H1 (cell line): ENCODE results near the gene CYGB. TPM values are rescaled to one million over a fixed set of nuclear protein-coding genes. Genes with fewer than 3 reads are reported as not detected.

ENCODE experiments used
- CTCF ChIA-PET: fragments of 300-600 bp; sonication (Branson Sonifier 250); formaldehyde crosslinking; loops from one replicate; lab custom pipeline; 2021; ENCODE audit not compliant: partially characterized antibody; lab: Charles Lee
- POLR2A ChIA-PET: fragments of 300-600 bp; sonication (Branson Sonifier 250); formaldehyde crosslinking; loops from one replicate; lab custom pipeline; 2021; ENCODE audit warnings: inconsistent platforms; ENCODE audit not compliant: partially characterized antibody; lab: Charles Lee
- DNase-seq, 2 experiments: peaks; one replicate each; pipeline versions ENCODE4 v3.0.0 to v3.0.0-alpha.2; 2010 to 2022; ENCODE audit warnings: low spot score in 2 of 2, low read depth in 1 of 2, mixed read lengths in 1 of 2
- FAIRE-seq: peaks from 2 replicates; lab custom pipeline; 2011; peaks lifted over from hg19 to GRCh38; lab: Jason Lieb, UNC
- H2AFZ ChIP-seq: 2 replicates; pipeline ENCODE4 v1.8.1; 2012; ENCODE audit warnings: low read length, inconsistent platforms
- H2AK5ac ChIP-seq: 2 replicates; pipeline ENCODE4 v1.6.1; 2013; ENCODE audit warnings: low read depth, low read length
- H2BK120ac ChIP-seq: replicated peaks from 2 replicates; pipeline ENCODE3; 2013; ENCODE audit warnings: low read depth, low read length, inconsistent platforms
- H2BK12ac ChIP-seq: 2 replicates; pipeline ENCODE4 v1.6.1; 2013; ENCODE audit warnings: low read depth, low read length
- H2BK15ac ChIP-seq: 2 replicates; pipeline ENCODE4 v1.6.1; 2013; ENCODE audit warnings: low read length
- H2BK20ac ChIP-seq: 2 replicates; pipeline ENCODE4 v1.6.1; 2013; ENCODE audit warnings: low read length
- H2BK5ac ChIP-seq: 2 replicates; pipeline ENCODE4 v1.6.1; 2013; ENCODE audit warnings: low read depth, low read length
- H3K14ac ChIP-seq: 2 replicates; pipeline ENCODE4 v1.6.1; 2013; ENCODE audit warnings: inconsistent platforms; ENCODE audit not compliant: insufficient read length
- H3K18ac ChIP-seq: 2 replicates; pipeline ENCODE4 v1.6.1; 2013; ENCODE audit warnings: low read length; ENCODE audit errors: extremely low read depth
- H3K23ac ChIP-seq: 2 replicates; pipeline ENCODE4 v1.6.1; 2013; ENCODE audit warnings: inconsistent platforms; ENCODE audit not compliant: insufficient read length
- H3K23me2 ChIP-seq: 2 replicates; pipeline ENCODE4 v1.6.1; 2013; ENCODE audit warnings: low read depth, low read length
- H3K27ac ChIP-seq: 2 replicates; pipeline ENCODE4 v1.6.1; 2011; ENCODE audit warnings: low read depth, low read length, inconsistent platforms
- H3K27me3 ChIP-seq, 4 experiments: replicated peaks in 1 of 4; 1 replicate in 1 of 4; 2 replicates in 3 of 4; pipeline versions ENCODE4 v1.6.1 to v1.8.1; 2011 to 2013; ENCODE audit warnings: low read length in 3 of 4, mild to moderate bottlenecking in 3 of 4, inconsistent platforms in 2 of 4, mixed read lengths in 2 of 4, moderate library complexity in 1 of 4; ENCODE audit not compliant: control insufficient read depth in 3 of 4, insufficient read depth in 3 of 4; ENCODE audit errors: extremely low read depth in 1 of 4
- H3K36me3 ChIP-seq, 4 experiments: 2 replicates each; pipeline versions ENCODE4 v1.6.1 to v1.8.1; 2011 to 2013; ENCODE audit warnings: mild to moderate bottlenecking in 4 of 4, low read length in 3 of 4, moderate library complexity in 2 of 4, control low read depth in 1 of 4, inconsistent platforms in 1 of 4; ENCODE audit not compliant: insufficient read depth in 4 of 4, control insufficient read depth in 2 of 4
- H3K4ac ChIP-seq: replicated peaks from 2 replicates; pipeline ENCODE3; 2013; ENCODE audit warnings: low read length, low read depth, mixed read lengths, inconsistent platforms; ENCODE audit not compliant: insufficient read length
- H3K4me1 ChIP-seq, 4 experiments: replicated peaks in 1 of 4; 1 replicate in 1 of 4; 2 replicates in 3 of 4; pipeline versions ENCODE4 v1.6.1 to v1.8.1; 2011 to 2013; ENCODE audit warnings: low read length in 3 of 4, inconsistent platforms in 2 of 4, mixed read lengths in 1 of 4; ENCODE audit not compliant: insufficient read depth in 4 of 4, control insufficient read depth in 3 of 4
- H3K4me2 ChIP-seq, 2 experiments: 2 replicates each; pipeline versions ENCODE4 v1.6.1 to v1.8.1; 2011 to 2013; ENCODE audit warnings: low read depth in 2 of 2, low read length in 2 of 2, control low read depth in 1 of 2, inconsistent platforms in 1 of 2, mild to moderate bottlenecking in 1 of 2; ENCODE audit not compliant: insufficient read depth in 1 of 2
- H3K4me3 ChIP-seq, 4 experiments: fragments of 200-600, 300-600 bp in 1 of 4; sonication (generic), shearing (Covaris generic), sonication (Bioruptor Twin) in 1 of 4; 2 replicates each; pipeline versions ENCODE4 v1.5.1 to v1.8.1; 2011 to 2016; ENCODE audit warnings: low read length in 4 of 4, low read depth in 3 of 4, control low read depth in 2 of 4, inconsistent platforms in 2 of 4, mild to moderate bottlenecking in 2 of 4, mixed read lengths in 1 of 4, moderate library complexity in 1 of 4; ENCODE audit not compliant: insufficient read depth in 2 of 4; ENCODE audit errors: extremely low read depth in 1 of 4
- H3K56ac ChIP-seq: replicated peaks from 2 replicates; pipeline ENCODE3; 2013; ENCODE audit warnings: low read depth, mild to moderate bottlenecking, mixed read lengths, low read length, inconsistent platforms; ENCODE audit not compliant: insufficient read length
- H3K79me1 ChIP-seq: 2 replicates; pipeline ENCODE4 v1.6.1; 2013; ENCODE audit warnings: low read depth, low read length, control low read depth
- H3K79me2 ChIP-seq, 2 experiments: 2 replicates each; pipeline versions ENCODE4 v1.6.1 to v1.8.1; 2012 to 2013; ENCODE audit warnings: low read length in 2 of 2, mild to moderate bottlenecking in 2 of 2, inconsistent platforms in 1 of 2; ENCODE audit not compliant: insufficient read depth in 2 of 2, control insufficient read depth in 1 of 2
- H3K9ac ChIP-seq, 4 experiments: replicated peaks in 1 of 4; 1 replicate in 1 of 4; 2 replicates in 3 of 4; pipeline versions ENCODE4 v1.6.1 to v1.8.1; 2011 to 2013; ENCODE audit warnings: low read depth in 3 of 4, low read length in 3 of 4, control low read depth in 2 of 4, mild to moderate bottlenecking in 2 of 4, moderate library complexity in 2 of 4, inconsistent platforms in 1 of 4; ENCODE audit errors: extremely low read depth in 1 of 4
- H3K9me3 ChIP-seq, 2 experiments: 2 replicates each; pipeline versions ENCODE4 v1.6.1 to v1.8.1; 2012 to 2013; ENCODE audit warnings: mild to moderate bottlenecking in 2 of 2, moderate library complexity in 2 of 2, control low read depth in 1 of 2, inconsistent platforms in 1 of 2, low read depth in 1 of 2, low read length in 1 of 2, mixed read lengths in 1 of 2; ENCODE audit not compliant: insufficient read depth in 2 of 2
- H4K20me1 ChIP-seq, 2 experiments: replicated peaks in 1 of 2; 2 replicates each; pipeline versions ENCODE3 to v1.8.1; 2011 to 2013; ENCODE audit warnings: inconsistent platforms in 2 of 2, low read length in 2 of 2, mild to moderate bottlenecking in 1 of 2; ENCODE audit not compliant: insufficient read depth in 2 of 2, control insufficient read depth in 1 of 2
- H4K5ac ChIP-seq: 2 replicates; pipeline ENCODE4 v1.6.1; 2013; ENCODE audit warnings: low read length, low read depth, mixed read lengths, inconsistent platforms; ENCODE audit not compliant: insufficient read length
- H4K8ac ChIP-seq: 2 replicates; pipeline ENCODE4 v1.8.0; 2013; ENCODE audit warnings: mild to moderate bottlenecking, moderate library complexity, low read length, inconsistent platforms; ENCODE audit not compliant: insufficient read depth; ENCODE audit errors: extremely low read depth
- H4K91ac ChIP-seq: replicated peaks from 2 replicates; pipeline ENCODE3; 2013; ENCODE audit warnings: low read length, mixed read lengths, inconsistent platforms; ENCODE audit not compliant: insufficient read length
- ATF3 ChIP-seq: IDR thresholded peaks from 2 replicates; pipeline ENCODE4 v1.6.1; 2011; ENCODE audit warnings: low read depth, mild to moderate bottlenecking, low read length; ENCODE audit not compliant: insufficient read depth
- BRCA1 ChIP-seq: IDR thresholded peaks from 2 replicates; pipeline ENCODE4 v1.6.1; 2012; ENCODE audit warnings: low read depth, low read length, improper control_type of control experiment
- HDAC6 ChIP-seq: IDR thresholded peaks from one replicate; pipeline ENCODE4 v1.7.1; 2012; ENCODE audit warnings: low read depth, mild to moderate bottlenecking, inconsistent platforms, low read length, moderate library complexity
- JUN ChIP-seq: IDR thresholded peaks from 2 replicates; pipeline ENCODE4 v1.6.1; 2011; ENCODE audit warnings: low read depth, mild to moderate bottlenecking, improper control_type of control experiment, low read length
- NANOG ChIP-seq: IDR thresholded peaks from 2 replicates; pipeline ENCODE4 v1.6.1; 2011; ENCODE audit warnings: low read length, low read depth, mild to moderate bottlenecking, inconsistent platforms; ENCODE audit not compliant: insufficient read depth, poor library complexity, severe bottlenecking
- POLR2AphosphoS5 ChIP-seq: IDR thresholded peaks from 2 replicates; pipeline ENCODE4 v1.6.1; 2011; ENCODE audit warnings: low read depth, low read length
- SAP30 ChIP-seq: fragments of 300-600 bp; sonication (generic); IDR thresholded peaks from 2 replicates; pipeline ENCODE4 v1.7.1; 2012; ENCODE audit warnings: low read length, moderate library complexity, mild to moderate bottlenecking, inconsistent platforms; ENCODE audit not compliant: insufficient read depth, insufficient replicate concordance
- SP1 ChIP-seq: IDR thresholded peaks from 2 replicates; pipeline ENCODE4 v1.6.1; 2011; ENCODE audit warnings: low read depth, low read length
- TBP ChIP-seq: IDR thresholded peaks from 2 replicates; pipeline ENCODE4 v1.6.1; 2011; ENCODE audit warnings: low read depth, low read length, improper control_type of control experiment
- whole genome bisulfite sequencing, 2 experiments: shearing (Covaris generic) in 1 of 2; methylation state at CpG; one replicate each; pipeline versions ENCODE4 v1.1.6 to v1.1.7; 2013 to 2015; ENCODE audit warnings: low lambda C conversion rate in 2 of 2, mixed read lengths in 2 of 2, inconsistent platforms in 1 of 2, low coverage in 1 of 2, missing lambda C conversion rate in 1 of 2; ENCODE audit not compliant: insufficient replicate concordance in 2 of 2, insufficient coverage in 1 of 2, insufficient read length in 1 of 2; ENCODE audit errors: extremely low coverage in 1 of 2, missing lambda C conversion rate in 1 of 2; 5-methylcytosine and 5-hydroxymethylcytosine counted together
- polyA plus RNA-seq, 7 experiments: library from polyadenylated mRNA; depleted of rRNA in 3 of 7; stranded (reverse) in 5 of 7; unstranded in 2 of 7; fragments of >200 nt in 5 of 7; fragments of 200-250 nt in 2 of 7; gene quantifications; 1 replicate in 5 of 7; 2 replicates in 1 of 7; 4 replicates in 1 of 7; pipeline versions ENCODE4 v1.2.1 to v1.2.3, GENCODE V29; 2011 to 2013; ENCODE audit warnings: missing spikeins in 2 of 7, mixed read lengths in 2 of 7
- total RNA-seq: library from RNA; stranded (reverse); fragmentation: NEBNext Ultra II Directional; extraction: Animal tissue kit (Norgen Biotek cat#: 25700); gene quantifications from 2 replicates; pipeline ENCODE4 v1.2.1, GENCODE V29; 2021

Gene CYGB
- total and polyA plus RNA-seq, 2 of the 8 experiments (the other 6 are each of a cell fraction or from before 2014, with no cell fraction given) = 2.7 to 3.7 TPM

- Histone ChIP-seq H3K79me2 (peaks cover 7 to 8% of the 10 kb centered on the region in 2 experiments), H2AK5ac (no peak overlapping the region), H3K9me3 (no peaks in the 10 kb centered on the region), H3K14ac (no peak overlapping the region), H3K36me3 (no peaks in the 10 kb centered on the region; a peak in 1 of 8 replicates), H2BK5ac (no peak overlapping the region), H4K8ac (no peak overlapping the region), H2BK12ac (no peak overlapping the region), H2BK20ac (no peak overlapping the region), H3K79me1 (no peaks in the 10 kb centered on the region), H3K27me3 (no peaks in the 10 kb centered on the region), H4K91ac (peak overlapping the region; percentile 59), H3K56ac (no peak overlapping the region), H3K4ac (no peak overlapping the region), H4K20me1 (no peaks in the 10 kb centered on the region), H3K4me3 (no peak overlapping the region), H4K5ac (no peak overlapping the region), H3K27ac (no peak overlapping the region), H2AFZ (no peak overlapping the region), H2BK120ac (no peak overlapping the region), H3K4me2 (no peak overlapping the region), H2BK15ac (no peak overlapping the region), H3K23me2 (peaks cover 2% of the 10 kb centered on the region; the same call in 1 of the 2 replicates), H3K23ac (no peak overlapping the region), H3K4me1 (peaks cover 0 to 5% (median 3%) of the 10 kb centered on the region in 4 experiments; a peak in 4 of 7 replicates), H3K18ac (no peak overlapping the region), H3K9ac (no peak overlapping the region)
- WGBS, 2 experiments = 93% methylated on average over 8 of the region's 8 CpGs; no CpG with 5 or more reads in 1 of the 2 experiments
- TF ChIP-seq BRCA1 (no peak), HDAC6 (no peak), POLR2AphosphoS5 (no peak), SP1 (no peak), JUN (no peak), TBP (no peak), SAP30 (no peak), ATF3 (no peak), NANOG (no peak)
- FAIRE-seq = no peak
- no peak for DNase-seq
- ChIA-PET POLR2A (interaction anchor here (1.6 kb wide), 1 partner anchor 13 kb away, joined by 4 read pairs; no protein-coding TSS in a partner anchor), CTCF (interaction anchor here (0.7 to 5.2 kb wide), 10 partner anchors 7 to 145 kb away, joined by 3 to 39 read pairs (median 4); no protein-coding TSS in a partner anchor)
Observed at GRCh38 chr17:76553178-76553908, 15.8 kb upstream of the CYGB start.
